Stimulated activated CD8-positive, alpha-beta memory T cell treated with anti-CD3 and anti-CD28 coated beads, Interleukin-7, amount 100 ng/mL, for 4 hours (primary cell): ENCODE results near the gene SYNGR4.

Experiments used
- DNase-seq, 2 donors: peaks; one replicate each; pipeline ENCODE4 v3.0.0-alpha.2; 2020; ENCODE audit warnings: low read depth in 2 of 2

Gene SYNGR4

DNA sequence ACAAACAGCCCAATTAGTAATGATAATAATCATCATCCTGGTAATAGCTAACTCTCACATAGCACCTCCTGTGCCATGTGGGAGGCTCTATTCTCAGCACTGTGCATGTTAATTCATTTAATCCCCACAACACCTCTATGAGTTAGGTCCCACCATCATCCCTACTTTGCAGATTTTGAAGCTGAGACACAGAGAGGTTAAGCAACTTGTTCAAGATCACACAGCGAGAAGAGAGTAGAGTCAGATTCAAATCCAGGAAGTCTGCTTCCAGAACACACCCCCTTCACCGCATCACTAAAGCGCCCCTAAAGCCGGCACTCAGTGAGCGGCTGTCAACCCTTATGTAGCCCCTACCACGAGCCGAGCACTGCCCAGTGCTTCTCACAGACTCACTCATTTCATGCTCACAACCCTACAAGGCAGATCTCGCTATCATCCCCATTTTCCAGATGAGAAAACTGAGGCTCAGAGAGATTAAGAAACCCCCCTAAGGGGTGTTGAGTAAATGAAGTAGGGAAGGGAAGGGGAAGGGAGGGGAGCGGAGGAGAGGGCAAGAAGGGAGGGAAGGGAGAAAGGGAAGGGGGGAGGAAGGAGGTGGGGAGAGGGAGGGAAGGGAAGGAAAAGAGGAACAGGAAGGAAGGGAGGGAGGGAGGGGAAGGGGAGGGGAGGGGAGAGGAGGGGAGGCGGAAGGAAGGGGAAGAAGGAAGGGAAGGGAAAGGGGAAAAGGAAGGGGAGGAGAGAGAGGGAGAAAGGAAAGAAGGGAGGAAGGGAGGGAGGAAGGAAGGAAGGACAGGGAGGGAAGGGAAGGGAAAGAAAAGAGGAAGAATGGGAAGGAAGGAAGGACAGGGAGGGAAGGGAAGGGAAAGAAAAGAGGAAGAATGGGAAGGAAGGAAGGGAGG, 22.4 kb upstream of the SYNGR4 start:
- no peak for DNase-seq

DNA sequence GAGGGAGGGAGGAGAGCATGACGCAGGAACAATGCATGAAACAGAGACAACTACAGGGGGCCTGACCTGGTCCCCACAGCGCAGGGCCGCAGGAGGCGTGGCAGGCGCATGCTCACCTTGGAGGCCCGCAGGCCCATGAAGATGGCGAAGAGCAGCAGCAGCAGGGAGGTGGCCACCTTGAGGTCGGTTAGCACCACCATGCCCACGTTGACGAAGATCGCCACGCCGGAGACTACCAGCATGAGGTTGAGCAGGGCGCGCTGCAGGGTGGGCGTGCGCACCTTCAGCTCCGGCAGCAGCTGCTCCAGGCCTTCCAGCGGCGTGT, 21.8 kb upstream of the SYNGR4 start:
- DNase-seq = no peak

DNA sequence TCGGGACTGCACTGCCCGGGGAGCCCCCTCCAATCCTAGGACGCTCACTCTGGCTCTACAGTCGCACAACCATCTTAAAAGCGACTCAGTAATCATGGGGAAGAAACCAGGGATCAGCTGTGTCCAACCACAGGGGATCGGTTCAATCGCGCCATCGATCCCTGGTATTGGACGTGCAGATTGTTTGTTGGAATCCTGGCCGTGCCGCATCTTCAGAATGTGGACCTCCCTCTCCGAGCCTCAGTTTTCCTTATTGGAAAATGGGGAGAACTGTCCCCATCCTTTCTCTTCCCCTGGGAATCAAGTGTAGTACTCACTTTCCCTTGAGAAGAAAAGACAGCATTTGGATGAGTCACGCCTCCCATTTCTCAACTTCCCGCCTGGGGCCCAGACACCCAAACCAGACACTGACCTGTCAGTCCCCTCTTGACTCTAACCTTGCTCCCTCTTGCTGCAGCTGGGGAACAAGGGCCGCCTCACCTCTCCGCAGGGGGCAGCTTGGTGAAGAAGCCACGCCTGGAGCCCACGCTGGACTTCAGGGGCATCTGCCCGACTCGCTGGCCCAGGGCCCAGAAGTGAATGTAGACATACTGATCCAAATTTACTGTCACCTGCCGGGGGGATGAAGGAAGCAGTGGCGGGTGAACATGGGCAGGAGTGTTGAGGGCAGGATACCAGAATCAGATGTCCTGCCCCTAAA, 21.2 kb upstream of the SYNGR4 start:
- DNase-seq = no peak

DNA sequence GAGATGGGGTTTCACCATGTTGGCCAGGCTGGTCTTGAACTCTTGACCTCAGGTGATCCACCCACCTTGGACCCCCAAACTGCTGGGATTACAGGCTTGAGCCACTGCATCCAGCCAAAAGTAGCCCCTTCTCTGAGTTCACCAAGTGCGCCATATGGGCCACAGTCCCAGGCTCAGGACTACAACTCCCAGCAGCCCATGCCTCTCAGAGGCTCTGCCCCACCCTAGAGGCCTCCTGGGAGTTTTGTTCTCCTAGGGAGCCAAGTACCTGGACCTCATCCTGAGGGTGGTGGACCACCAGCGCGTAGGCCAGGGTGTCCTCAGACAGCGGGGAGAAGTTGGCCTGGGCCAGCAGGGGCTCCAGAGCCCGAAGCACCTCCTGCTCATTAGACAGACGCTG, 19.3 kb upstream of the SYNGR4 start:
- no peak for DNase-seq

DNA sequence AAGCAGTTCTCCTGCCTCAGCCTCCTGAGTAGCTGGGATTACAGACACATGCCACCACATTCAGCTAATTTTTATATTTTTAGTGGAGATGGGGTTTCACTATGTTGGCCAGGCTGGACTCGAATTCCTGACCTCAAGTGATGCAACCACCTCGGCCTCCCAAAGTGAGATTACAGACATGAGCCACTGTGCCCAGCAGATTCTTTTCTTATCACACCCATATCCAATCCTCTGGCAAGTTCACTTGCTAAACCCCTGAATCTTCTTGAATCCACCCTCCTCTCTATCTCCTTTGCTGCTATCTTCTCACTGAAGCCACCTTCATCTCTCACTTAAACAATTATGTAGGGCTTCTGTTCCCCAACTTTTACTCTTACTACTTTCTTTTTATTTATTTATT, 18.0 kb upstream of the SYNGR4 start:
- no peak for DNase-seq

DNA sequence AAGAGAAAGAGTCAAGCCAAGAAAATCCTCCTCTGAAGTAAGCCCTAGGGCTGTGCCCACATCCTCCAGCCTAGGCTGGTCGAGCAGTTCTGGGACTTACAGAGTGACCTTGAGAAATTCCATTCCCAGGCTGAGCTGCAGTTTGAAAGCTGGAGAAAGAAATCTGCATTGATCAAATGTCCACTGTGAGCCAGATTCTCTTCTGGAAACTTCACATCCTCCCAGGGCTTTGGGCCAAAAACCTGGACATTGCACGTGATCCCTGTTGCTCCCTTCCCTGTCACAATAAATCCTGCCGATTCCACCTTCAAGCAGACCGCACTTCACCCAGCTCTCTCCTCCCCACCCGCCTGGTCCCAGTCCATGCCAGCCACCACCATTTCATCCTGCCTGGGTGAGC, 16.1 kb upstream of the SYNGR4 start:
- no peak for DNase-seq

DNA sequence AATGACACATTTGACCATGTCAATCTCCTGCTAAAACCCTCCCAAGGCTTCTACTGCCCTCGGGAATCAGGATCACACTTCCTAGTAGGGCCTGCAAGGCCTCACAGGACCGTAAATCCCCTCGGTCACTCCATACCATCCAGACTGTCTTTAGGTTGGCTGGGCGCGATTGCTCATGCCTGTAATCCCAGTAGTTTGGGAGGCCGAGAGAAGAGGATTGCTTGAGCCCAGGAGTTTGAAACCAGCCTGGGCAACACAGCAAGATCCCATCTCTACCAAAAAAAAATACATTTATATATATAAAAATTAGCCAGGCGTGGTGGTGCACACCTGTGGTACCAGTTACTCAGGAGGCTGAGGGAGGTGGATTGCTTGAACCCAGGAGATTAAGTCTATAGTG, 15.4 kb upstream of the SYNGR4 start:
- DNase-seq = no peak

DNA sequence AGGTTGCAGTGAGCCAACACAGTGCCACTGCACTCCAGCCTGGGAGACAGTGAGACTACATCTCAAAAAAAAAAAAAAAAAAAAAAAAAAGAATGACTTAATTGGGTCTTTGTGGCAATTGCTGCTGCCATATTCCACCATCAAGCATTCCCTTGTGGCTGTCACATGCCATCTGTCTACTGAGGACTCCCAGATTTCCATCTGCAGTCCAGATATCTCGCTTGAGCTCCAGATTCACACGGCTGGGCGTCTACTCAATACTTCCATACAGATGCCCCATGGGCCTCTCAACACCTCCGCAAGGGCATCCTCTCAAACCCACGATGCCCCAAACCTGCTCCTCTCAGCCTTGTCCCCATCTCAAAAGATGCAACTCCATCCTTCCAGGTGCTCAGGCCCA, 13.3 kb upstream of the SYNGR4 start:
- no peak for DNase-seq

DNA sequence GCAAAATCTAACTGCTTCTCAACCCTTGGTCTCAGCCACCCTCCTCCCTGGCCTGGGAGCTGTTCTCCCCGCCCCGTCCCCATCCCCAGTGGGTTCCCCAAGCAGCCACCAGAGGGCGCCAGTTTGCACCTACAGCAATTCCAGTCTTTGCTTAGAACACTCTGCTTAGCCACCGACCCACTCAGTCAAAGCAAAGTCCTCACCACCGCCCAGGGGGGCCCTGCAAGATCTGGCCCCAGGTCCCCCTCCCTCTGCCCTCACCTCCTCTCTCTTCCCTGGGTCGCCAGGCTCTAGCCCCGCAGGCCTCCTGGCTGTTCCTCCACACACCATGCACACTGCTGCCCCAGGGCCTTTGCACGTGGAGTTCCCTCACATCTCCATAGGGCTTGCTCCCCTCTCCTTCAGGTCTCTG, 12.8 kb upstream of the SYNGR4 start:
- DNase-seq = peak; percentile 56 to 66

DNA sequence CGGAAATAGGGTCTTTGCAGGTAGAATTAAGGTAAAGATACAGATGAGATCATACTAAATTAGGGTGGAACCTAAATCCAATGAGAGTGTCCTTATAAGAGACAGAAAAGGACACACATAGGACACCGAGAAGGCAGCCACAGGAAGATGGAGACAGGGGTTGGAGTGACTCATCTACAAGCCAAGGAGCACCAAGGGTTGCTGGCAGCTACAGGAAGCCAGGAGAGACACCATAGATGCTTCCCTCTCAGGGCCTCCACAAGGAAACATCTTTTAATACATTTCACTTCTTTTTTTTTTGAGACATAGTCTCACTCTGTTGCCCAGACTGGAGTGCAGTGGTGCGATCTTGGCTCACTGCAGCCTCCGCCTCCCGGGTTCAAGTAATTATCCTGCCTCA, 10.5 kb upstream of the SYNGR4 start:
- no peak for DNase-seq

DNA sequence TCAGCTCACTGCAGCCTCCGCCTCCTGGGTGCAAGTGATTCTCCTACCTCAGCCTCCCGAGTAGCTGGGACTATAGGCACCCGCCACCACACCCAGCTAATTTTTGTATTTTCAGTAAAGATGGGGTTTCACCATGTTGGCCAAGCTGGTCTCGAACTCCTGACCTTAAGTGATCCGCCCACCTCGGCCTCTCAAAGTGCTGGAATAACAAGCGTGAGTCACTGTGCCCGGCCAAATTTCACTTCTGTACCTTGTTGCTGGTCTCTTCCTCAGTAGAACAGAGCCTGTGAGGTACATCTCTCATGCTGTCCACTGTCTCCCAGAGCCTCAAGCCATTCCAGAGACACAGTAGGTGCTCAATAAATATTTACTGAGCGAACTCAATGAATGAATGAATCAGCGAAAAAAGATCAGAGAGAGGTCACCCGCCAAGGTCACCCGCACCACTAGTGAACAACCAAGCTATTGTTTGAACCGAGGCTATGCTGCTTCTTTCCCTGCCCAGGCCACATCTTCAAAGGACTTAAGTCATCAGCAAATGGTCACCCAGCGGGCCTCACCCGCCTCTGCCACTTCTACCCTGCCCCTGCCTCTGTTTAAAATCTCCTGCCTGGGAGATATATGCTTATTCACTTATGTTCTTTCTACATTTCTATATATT, 9.7 kb upstream of the SYNGR4 start:
- no peak for DNase-seq

DNA sequence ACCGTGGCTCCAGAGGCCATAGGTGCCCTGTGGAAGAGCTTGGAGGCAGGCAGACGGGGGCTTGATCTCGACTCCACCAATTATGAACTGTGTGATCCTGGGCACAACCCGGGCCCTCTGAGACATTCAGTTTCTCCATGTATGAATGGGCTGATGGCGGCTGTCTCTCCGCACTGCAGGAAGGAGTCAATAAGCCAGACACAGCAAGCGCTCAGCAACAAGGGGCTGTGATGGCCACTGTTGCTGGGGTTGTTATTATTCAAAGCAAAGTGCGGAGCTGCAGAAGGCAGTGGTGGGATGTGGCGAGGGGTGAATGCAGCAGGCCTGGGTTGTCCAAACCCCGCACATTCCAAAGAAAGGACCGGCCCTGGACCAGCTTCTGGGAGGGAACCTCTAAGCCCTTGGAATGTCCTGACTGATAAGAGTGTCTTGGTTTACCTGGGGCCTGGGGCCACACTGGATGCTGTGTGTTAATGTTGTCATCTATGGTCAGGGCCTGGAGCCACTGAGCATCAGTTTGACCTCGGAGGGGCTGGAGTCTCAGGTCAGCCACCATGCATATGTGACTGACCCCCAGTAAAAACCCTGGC, 8.7 kb upstream of the SYNGR4 start:
- no peak for DNase-seq

DNA sequence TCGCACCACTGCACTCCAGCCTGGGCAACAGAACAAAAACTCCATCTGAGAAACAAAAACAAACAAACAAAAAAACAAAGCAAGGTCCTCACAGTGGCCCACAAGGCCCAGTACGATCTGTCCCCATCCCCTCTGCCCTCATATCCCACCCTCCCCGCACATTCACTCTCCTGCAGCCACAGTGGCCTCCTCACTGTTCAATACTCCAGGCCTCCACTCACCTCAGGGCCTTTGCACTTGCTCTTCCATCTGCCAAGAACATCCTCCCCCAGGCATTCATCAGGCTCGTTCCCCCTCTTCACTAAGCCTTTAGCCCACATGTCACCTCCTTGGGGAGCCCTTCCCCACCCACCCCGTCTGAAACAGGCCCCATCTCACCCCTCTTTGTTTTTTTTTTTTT, 5.0 kb upstream of the SYNGR4 start:
- DNase-seq = no peak

DNA sequence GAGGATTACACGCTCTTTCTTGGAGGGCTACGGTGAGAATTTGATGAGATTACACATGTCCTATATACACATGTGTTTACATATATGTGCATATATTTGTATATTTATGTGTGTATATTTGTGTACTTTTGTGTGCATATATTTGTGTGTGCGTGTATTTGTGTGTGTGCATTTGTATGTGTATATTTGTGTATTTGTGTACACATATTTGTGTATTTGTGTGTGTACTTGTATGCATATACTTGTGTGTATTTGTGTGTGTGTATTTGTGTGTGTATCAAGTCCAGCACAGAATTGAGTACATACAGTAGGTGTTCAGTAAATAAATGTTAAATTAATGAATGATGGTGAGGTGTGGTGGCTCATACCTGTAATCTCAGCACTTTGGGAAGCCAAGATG, 2.3 kb upstream of the SYNGR4 start:
- DNase-seq = no peak

DNA sequence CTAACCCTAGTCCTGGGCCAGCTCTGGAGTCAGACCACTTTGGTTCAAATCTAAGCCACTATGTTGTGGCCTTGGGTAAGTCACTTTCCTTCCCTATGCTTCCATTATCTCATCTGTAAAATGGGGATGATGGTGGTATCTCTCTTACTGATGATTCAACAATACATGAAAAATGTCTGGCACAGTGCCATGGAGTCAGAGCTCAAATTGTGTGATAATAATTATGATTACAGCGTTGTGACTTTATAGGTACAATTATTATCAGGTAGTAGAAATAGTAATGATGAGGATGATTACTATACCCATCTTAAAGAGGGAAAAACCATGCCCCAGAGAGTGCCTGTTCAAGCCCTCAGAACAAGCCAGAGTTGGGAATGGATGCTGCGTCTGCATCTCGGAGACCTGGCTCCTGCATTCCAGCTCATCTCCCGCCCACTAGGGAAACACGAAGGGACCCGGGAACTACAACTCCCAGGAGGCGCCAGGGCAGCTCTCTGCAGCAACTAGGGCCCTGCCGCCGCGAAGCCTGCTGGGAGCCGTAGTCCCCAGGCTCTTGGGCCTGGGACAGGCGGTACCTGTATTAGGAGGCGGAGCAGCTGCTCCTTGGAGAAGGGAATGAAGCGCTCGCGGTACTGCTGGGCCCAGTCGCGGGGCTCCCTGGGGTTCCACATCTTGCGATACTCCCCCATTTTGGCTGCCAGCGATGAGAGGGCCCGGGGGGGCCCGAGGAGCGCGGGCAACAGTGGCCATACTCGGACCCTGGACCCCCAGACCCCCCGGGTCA, 1.3 kb upstream of the SYNGR4 start:
- peak; percentile 74 to 85 for DNase-seq

DNA sequence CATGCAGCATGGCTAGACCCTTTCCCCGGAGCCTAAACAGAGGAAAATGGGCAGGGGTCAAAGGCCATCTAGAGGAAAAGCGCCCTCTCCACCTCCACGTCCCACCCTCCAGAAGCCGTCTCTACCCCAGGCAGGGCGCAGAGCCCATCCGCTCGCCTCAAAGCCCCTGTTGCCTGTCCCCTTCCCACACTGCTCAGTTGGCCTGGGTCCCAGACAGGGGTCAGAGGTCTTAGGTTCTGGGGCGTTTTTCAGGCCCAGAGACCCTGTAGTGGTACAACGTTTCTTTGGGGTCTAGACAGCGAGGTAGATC, 712 bp upstream of the SYNGR4 start:
- DNase-seq = no peak

DNA sequence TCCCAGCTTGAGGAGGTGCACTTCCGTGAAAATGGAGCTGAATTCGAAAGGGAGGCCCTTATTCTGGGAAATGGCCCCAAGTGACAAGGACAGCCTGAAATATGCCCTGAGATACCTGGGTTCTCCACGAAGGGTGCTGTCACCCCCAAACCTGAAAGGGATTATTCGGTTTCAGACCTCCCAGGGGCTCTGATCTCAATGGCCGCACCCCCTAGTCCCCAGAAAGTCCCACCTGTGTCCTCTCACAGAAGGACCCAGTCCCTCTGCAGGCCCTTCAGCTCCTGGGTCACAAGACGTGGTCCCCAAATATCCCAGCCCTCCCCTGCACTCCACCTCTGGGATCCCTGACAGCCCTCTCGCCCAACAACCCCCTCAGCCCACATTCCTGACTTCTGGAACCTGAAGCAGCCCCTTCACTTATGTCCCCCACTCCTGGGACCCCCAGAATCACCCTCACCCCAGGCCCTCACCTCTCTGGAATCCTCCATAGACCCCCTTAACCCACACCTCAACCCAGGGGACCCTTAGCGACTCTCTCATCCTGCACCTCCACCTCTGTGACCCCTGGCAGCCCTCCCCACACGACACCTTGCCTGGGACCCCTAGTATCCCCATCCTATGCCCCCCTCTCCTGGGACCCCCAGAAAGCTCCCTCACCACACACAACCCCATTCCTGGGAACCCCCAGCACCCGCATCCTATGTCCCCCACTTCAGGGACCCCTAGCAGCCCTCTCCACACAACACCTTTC, 606 bp downstream of the SYNGR4 start:
- no peak for DNase-seq

DNA sequence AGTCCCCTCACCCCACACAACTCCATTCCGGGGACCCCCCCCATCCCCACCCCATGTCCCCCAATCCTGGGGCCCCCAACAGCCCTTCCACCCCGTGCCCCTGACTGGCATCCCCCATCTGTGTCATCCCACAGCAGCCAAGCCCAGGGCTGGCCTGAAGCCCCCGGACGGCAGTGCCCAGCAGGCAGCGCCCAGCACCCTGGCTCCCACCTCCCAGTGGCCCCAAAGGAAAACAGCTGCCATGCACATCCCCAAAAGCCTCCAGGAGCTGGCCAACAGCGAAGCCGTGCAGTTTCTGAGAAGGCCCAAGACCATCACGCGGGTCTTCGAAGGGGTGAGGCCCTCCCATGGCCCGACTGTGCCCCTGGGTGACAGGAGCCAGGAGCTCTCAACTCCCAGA, 1.4 kb downstream of the SYNGR4 start:
- DNase-seq = no peak

DNA sequence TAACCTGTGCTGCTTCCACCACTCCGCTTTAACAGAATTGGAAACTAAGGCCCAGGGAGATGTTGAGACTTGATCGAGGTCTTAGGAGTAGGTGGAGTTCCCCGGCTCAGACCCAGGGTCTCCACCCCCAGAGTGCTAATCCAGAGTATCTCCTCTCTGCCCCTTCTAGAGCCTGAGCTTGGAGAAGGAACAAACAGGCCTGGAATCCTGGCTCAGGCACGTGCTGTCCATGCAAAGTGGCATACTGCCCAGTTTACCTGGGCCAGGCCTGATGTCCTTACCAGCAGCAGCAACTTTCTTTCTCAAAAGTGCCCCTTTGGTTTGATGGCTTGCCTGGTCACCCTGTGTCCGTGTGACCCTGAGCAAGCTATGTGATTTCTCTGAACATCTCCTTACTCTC, 3.7 kb downstream of the SYNGR4 start:
- DNase-seq = no peak

DNA sequence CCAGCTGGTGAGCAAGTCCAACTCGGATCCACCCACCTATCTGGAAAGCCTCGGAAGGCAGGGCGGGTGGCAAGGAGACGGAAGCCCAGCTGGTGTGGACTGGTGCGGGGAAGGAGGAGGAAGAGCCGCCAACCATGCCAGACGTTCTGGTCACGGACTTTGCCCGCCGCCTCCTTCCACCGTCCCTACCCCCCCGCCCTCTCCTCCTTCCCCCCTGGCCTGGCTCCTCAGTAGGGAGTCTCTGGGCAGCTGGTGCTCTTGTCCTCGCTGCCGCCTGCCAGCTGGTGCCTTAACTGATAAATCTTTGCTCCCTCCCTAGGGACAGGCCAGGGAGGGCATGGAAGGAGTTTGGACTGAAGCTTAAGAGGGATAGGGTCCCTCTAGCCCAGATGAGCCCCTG, 4.8 kb downstream of the SYNGR4 start:
- DNase-seq = no peak

DNA sequence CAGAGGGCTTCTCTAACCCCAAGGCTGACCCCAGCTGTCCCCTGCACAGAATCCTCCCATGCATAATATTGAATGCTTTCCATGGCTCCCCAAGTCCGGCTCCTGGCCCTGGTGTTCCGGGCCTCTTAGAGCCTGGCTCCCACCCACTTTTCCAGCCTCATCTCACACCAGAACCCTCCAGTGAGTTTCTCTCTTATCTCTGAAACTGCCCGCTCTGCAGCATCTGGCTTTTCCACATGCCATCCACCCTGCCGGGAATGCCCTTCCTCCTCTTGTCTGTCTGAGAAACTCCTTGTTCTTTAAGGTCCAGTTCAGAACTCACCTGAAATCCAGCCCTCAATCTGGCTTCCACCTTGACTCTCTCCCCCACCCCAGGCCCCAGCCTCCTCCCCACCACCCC, 6.8 kb downstream of the SYNGR4 start:
- DNase-seq = no peak
